H1 (cell line): ENCODE data around the gene AK8. TPM values are rescaled to one million over a fixed set of nuclear protein-coding genes. Genes with fewer than 3 reads are reported as not detected.

Experiments
- CTCF ChIA-PET: fragments of 300-600 bp; sonication (Branson Sonifier 250); formaldehyde crosslinking; loops from one replicate; lab custom pipeline; 2021; ENCODE audit not compliant: partially characterized antibody; lab: Charles Lee
- POLR2A ChIA-PET: fragments of 300-600 bp; sonication (Branson Sonifier 250); formaldehyde crosslinking; loops from one replicate; lab custom pipeline; 2021; ENCODE audit warnings: inconsistent platforms; ENCODE audit not compliant: partially characterized antibody; lab: Charles Lee
- DNase-seq, 2 experiments: peaks; one replicate each; pipeline versions ENCODE4 v3.0.0 to v3.0.0-alpha.2; 2010 to 2022; ENCODE audit warnings: low spot score in 2 of 2, low read depth in 1 of 2, mixed read lengths in 1 of 2
- FAIRE-seq: peaks from 2 replicates; lab custom pipeline; 2011; peaks lifted over from hg19 to GRCh38; lab: Jason Lieb, UNC
- H2AFZ ChIP-seq: 2 replicates; pipeline ENCODE4 v1.8.1; 2012; ENCODE audit warnings: low read length, inconsistent platforms
- H2AK5ac ChIP-seq: 2 replicates; pipeline ENCODE4 v1.6.1; 2013; ENCODE audit warnings: low read depth, low read length
- H2BK120ac ChIP-seq: replicated peaks from 2 replicates; pipeline ENCODE3; 2013; ENCODE audit warnings: low read depth, low read length, inconsistent platforms
- H2BK12ac ChIP-seq: 2 replicates; pipeline ENCODE4 v1.6.1; 2013; ENCODE audit warnings: low read depth, low read length
- H2BK15ac ChIP-seq: 2 replicates; pipeline ENCODE4 v1.6.1; 2013; ENCODE audit warnings: low read length
- H2BK20ac ChIP-seq: 2 replicates; pipeline ENCODE4 v1.6.1; 2013; ENCODE audit warnings: low read length
- H2BK5ac ChIP-seq: 2 replicates; pipeline ENCODE4 v1.6.1; 2013; ENCODE audit warnings: low read depth, low read length
- H3K14ac ChIP-seq: 2 replicates; pipeline ENCODE4 v1.6.1; 2013; ENCODE audit warnings: inconsistent platforms; ENCODE audit not compliant: insufficient read length
- H3K18ac ChIP-seq: 2 replicates; pipeline ENCODE4 v1.6.1; 2013; ENCODE audit warnings: low read length; ENCODE audit errors: extremely low read depth
- H3K23ac ChIP-seq: 2 replicates; pipeline ENCODE4 v1.6.1; 2013; ENCODE audit warnings: inconsistent platforms; ENCODE audit not compliant: insufficient read length
- H3K23me2 ChIP-seq: 2 replicates; pipeline ENCODE4 v1.6.1; 2013; ENCODE audit warnings: low read depth, low read length
- H3K27ac ChIP-seq: 2 replicates; pipeline ENCODE4 v1.6.1; 2011; ENCODE audit warnings: low read depth, low read length, inconsistent platforms
- H3K27me3 ChIP-seq, 4 experiments: replicated peaks in 1 of 4; 1 replicate in 1 of 4; 2 replicates in 3 of 4; pipeline versions ENCODE4 v1.6.1 to v1.8.1; 2011 to 2013; ENCODE audit warnings: low read length in 3 of 4, mild to moderate bottlenecking in 3 of 4, inconsistent platforms in 2 of 4, mixed read lengths in 2 of 4, moderate library complexity in 1 of 4; ENCODE audit not compliant: control insufficient read depth in 3 of 4, insufficient read depth in 3 of 4; ENCODE audit errors: extremely low read depth in 1 of 4
- H3K36me3 ChIP-seq, 4 experiments: 2 replicates each; pipeline versions ENCODE4 v1.6.1 to v1.8.1; 2011 to 2013; ENCODE audit warnings: mild to moderate bottlenecking in 4 of 4, low read length in 3 of 4, moderate library complexity in 2 of 4, control low read depth in 1 of 4, inconsistent platforms in 1 of 4; ENCODE audit not compliant: insufficient read depth in 4 of 4, control insufficient read depth in 2 of 4
- H3K4ac ChIP-seq: replicated peaks from 2 replicates; pipeline ENCODE3; 2013; ENCODE audit warnings: low read length, low read depth, mixed read lengths, inconsistent platforms; ENCODE audit not compliant: insufficient read length
- H3K4me1 ChIP-seq, 4 experiments: replicated peaks in 1 of 4; 1 replicate in 1 of 4; 2 replicates in 3 of 4; pipeline versions ENCODE4 v1.6.1 to v1.8.1; 2011 to 2013; ENCODE audit warnings: low read length in 3 of 4, inconsistent platforms in 2 of 4, mixed read lengths in 1 of 4; ENCODE audit not compliant: insufficient read depth in 4 of 4, control insufficient read depth in 3 of 4
- H3K4me2 ChIP-seq, 2 experiments: 2 replicates each; pipeline versions ENCODE4 v1.6.1 to v1.8.1; 2011 to 2013; ENCODE audit warnings: low read depth in 2 of 2, low read length in 2 of 2, control low read depth in 1 of 2, inconsistent platforms in 1 of 2, mild to moderate bottlenecking in 1 of 2; ENCODE audit not compliant: insufficient read depth in 1 of 2
- H3K4me3 ChIP-seq, 4 experiments: fragments of 200-600, 300-600 bp in 1 of 4; sonication (generic), shearing (Covaris generic), sonication (Bioruptor Twin) in 1 of 4; 2 replicates each; pipeline versions ENCODE4 v1.5.1 to v1.8.1; 2011 to 2016; ENCODE audit warnings: low read length in 4 of 4, low read depth in 3 of 4, control low read depth in 2 of 4, inconsistent platforms in 2 of 4, mild to moderate bottlenecking in 2 of 4, mixed read lengths in 1 of 4, moderate library complexity in 1 of 4; ENCODE audit not compliant: insufficient read depth in 2 of 4; ENCODE audit errors: extremely low read depth in 1 of 4
- H3K56ac ChIP-seq: replicated peaks from 2 replicates; pipeline ENCODE3; 2013; ENCODE audit warnings: low read depth, mild to moderate bottlenecking, mixed read lengths, low read length, inconsistent platforms; ENCODE audit not compliant: insufficient read length
- H3K79me1 ChIP-seq: 2 replicates; pipeline ENCODE4 v1.6.1; 2013; ENCODE audit warnings: low read depth, low read length, control low read depth
- H3K79me2 ChIP-seq, 2 experiments: 2 replicates each; pipeline versions ENCODE4 v1.6.1 to v1.8.1; 2012 to 2013; ENCODE audit warnings: low read length in 2 of 2, mild to moderate bottlenecking in 2 of 2, inconsistent platforms in 1 of 2; ENCODE audit not compliant: insufficient read depth in 2 of 2, control insufficient read depth in 1 of 2
- H3K9ac ChIP-seq, 4 experiments: replicated peaks in 1 of 4; 1 replicate in 1 of 4; 2 replicates in 3 of 4; pipeline versions ENCODE4 v1.6.1 to v1.8.1; 2011 to 2013; ENCODE audit warnings: low read depth in 3 of 4, low read length in 3 of 4, control low read depth in 2 of 4, mild to moderate bottlenecking in 2 of 4, moderate library complexity in 2 of 4, inconsistent platforms in 1 of 4; ENCODE audit errors: extremely low read depth in 1 of 4
- H3K9me3 ChIP-seq, 2 experiments: 2 replicates each; pipeline versions ENCODE4 v1.6.1 to v1.8.1; 2012 to 2013; ENCODE audit warnings: mild to moderate bottlenecking in 2 of 2, moderate library complexity in 2 of 2, control low read depth in 1 of 2, inconsistent platforms in 1 of 2, low read depth in 1 of 2, low read length in 1 of 2, mixed read lengths in 1 of 2; ENCODE audit not compliant: insufficient read depth in 2 of 2
- H4K20me1 ChIP-seq, 2 experiments: replicated peaks in 1 of 2; 2 replicates each; pipeline versions ENCODE3 to v1.8.1; 2011 to 2013; ENCODE audit warnings: inconsistent platforms in 2 of 2, low read length in 2 of 2, mild to moderate bottlenecking in 1 of 2; ENCODE audit not compliant: insufficient read depth in 2 of 2, control insufficient read depth in 1 of 2
- H4K5ac ChIP-seq: 2 replicates; pipeline ENCODE4 v1.6.1; 2013; ENCODE audit warnings: low read length, low read depth, mixed read lengths, inconsistent platforms; ENCODE audit not compliant: insufficient read length
- H4K8ac ChIP-seq: 2 replicates; pipeline ENCODE4 v1.8.0; 2013; ENCODE audit warnings: mild to moderate bottlenecking, moderate library complexity, low read length, inconsistent platforms; ENCODE audit not compliant: insufficient read depth; ENCODE audit errors: extremely low read depth
- H4K91ac ChIP-seq: replicated peaks from 2 replicates; pipeline ENCODE3; 2013; ENCODE audit warnings: low read length, mixed read lengths, inconsistent platforms; ENCODE audit not compliant: insufficient read length
- WGBS, 2 experiments: shearing (Covaris generic) in 1 of 2; methylation state at CpG; one replicate each; pipeline versions ENCODE4 v1.1.6 to v1.1.7; 2013 to 2015; ENCODE audit warnings: low lambda C conversion rate in 2 of 2, mixed read lengths in 2 of 2, inconsistent platforms in 1 of 2, low coverage in 1 of 2, missing lambda C conversion rate in 1 of 2; ENCODE audit not compliant: insufficient replicate concordance in 2 of 2, insufficient coverage in 1 of 2, insufficient read length in 1 of 2; ENCODE audit errors: extremely low coverage in 1 of 2, missing lambda C conversion rate in 1 of 2; 5-methylcytosine and 5-hydroxymethylcytosine counted together
- polyA plus RNA-seq, 7 experiments: library from polyadenylated mRNA; depleted of rRNA in 3 of 7; stranded (reverse) in 5 of 7; unstranded in 2 of 7; fragments of >200 nt in 5 of 7; fragments of 200-250 nt in 2 of 7; gene quantifications; 1 replicate in 5 of 7; 2 replicates in 1 of 7; 4 replicates in 1 of 7; pipeline versions ENCODE4 v1.2.1 to v1.2.3, GENCODE V29; 2011 to 2013; ENCODE audit warnings: missing spikeins in 2 of 7, mixed read lengths in 2 of 7
- total RNA-seq: library from RNA; stranded (reverse); fragmentation: NEBNext Ultra II Directional; extraction: Animal tissue kit (Norgen Biotek cat#: 25700); gene quantifications from 2 replicates; pipeline ENCODE4 v1.2.1, GENCODE V29; 2021
- TF ChIP-seq, protein P1 (sequence below): IDR thresholded peaks from 2 replicates; pipeline ENCODE4 v1.6.1; 2012; ENCODE audit warnings: low read length, inconsistent platforms

Gene AK8
- total and polyA plus RNA-seq, 2 of the 8 experiments (the other 6 are each of a cell fraction or from before 2014, with no cell fraction given): 0.35 to 0.48 TPM

DNA sequence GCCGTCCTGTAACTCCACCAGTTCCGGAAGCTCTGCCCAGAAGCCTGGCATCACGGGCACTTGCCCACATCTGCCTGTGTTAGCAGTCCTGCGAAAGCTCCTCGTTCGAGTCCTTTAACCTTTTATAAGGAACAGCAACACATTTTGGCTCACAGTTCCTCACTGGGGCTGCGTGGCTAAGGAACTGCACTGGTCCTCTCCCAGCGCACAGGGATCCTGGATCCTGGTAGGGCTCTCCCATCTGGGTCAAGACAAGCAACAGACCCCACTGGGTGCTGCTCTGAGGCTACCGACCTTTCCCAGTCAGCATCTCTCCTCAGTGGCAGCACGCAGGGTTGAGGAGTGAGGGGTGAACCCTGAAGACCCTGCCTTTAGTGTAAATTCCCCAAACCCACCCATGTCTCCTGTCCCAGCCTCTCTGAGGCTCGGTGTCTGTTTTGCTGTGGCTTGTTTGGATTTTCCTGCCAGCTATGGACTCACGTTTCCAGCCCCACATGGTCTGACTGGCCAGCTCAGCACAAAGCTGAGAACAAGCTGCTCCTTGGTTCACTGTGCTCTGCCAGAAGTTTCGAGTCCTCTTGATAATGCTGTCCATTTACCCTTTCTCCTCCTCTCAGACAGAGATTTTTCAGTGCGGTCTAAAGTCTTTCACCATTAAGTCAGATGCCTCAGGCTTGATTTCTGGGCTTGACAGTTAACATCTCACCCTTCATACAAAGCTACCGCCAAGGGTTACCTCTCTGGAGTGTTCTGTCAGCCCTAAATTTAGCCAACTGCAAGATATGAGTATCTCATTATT is 80.0 kb downstream of the AK8 start:
- H3K14ac ChIP-seq: no peak overlapping the region
- H2BK5ac ChIP-seq: no peak overlapping the region
- no peaks in the 10 kb centered on the region; a peak in 1 of 7 replicates for H3K4me1 ChIP-seq
- ChIA-PET CTCF (interaction anchor here (0.5 to 3.2 kb wide), 12 partner anchors 10 to 178 kb away, joined by 3 to 29 read pairs (median 6); no protein-coding TSS in a partner anchor), POLR2A (interaction anchor here (1.3 kb wide), 2 partner anchors 104 to 129 kb away, joined by 3 read pairs; no protein-coding TSS in a partner anchor)
- no peak overlapping the region for H2BK20ac ChIP-seq
- H3K18ac ChIP-seq: no peak overlapping the region
- no peak overlapping the region for H4K5ac ChIP-seq
- WGBS, 2 experiments: 86% methylated on average over 15 of the region's 15 CpGs; no CpG with 5 or more reads in 1 of the 2 experiments
- H4K20me1 ChIP-seq: peaks cover 0 to 4% of the 10 kb centered on the region in 2 experiments
- H3K4me2 ChIP-seq: no peak overlapping the region
- DNase-seq (no peak), FAIRE-seq (no peak)
- H3K23ac ChIP-seq: no peak overlapping the region
- H3K27me3 ChIP-seq: peaks cover 0 to 57% (median 46%) of the 10 kb centered on the region in 4 experiments; a peak in 6 of 7 replicates
- H3K79me2 ChIP-seq: no peaks in the 10 kb centered on the region
- no peak overlapping the region for H2BK120ac ChIP-seq
- H2AK5ac ChIP-seq: no peak overlapping the region
- H3K23me2 ChIP-seq: peaks cover 3% of the 10 kb centered on the region; the same call in 1 of the 2 replicates
- H3K9me3 ChIP-seq: no peaks in the 10 kb centered on the region
- H2BK15ac ChIP-seq: no peak overlapping the region
- H3K56ac ChIP-seq: no peak overlapping the region
- no peak overlapping the region for H2AFZ ChIP-seq
- H3K9ac ChIP-seq: no peak overlapping the region
- no peak overlapping the region for H3K4ac ChIP-seq
- no peaks in the 10 kb centered on the region for H3K36me3 ChIP-seq
- H3K79me1 ChIP-seq: no peaks in the 10 kb centered on the region
- no peak overlapping the region for H3K27ac ChIP-seq
- H4K91ac ChIP-seq: no peak overlapping the region
- TF ChIP-seq, protein P1, sequence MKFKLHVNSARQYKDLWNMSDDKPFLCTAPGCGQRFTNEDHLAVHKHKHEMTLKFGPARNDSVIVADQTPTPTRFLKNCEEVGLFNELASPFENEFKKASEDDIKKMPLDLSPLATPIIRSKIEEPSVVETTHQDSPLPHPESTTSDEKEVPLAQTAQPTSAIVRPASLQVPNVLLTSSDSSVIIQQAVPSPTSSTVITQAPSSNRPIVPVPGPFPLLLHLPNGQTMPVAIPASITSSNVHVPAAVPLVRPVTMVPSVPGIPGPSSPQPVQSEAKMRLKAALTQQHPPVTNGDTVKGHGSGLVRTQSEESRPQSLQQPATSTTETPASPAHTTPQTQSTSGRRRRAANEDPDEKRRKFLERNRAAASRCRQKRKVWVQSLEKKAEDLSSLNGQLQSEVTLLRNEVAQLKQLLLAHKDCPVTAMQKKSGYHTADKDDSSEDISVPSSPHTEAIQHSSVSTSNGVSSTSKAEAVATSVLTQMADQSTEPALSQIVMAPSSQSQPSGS: no peak
- no peak overlapping the region for H2BK12ac ChIP-seq
- H3K4me3 ChIP-seq: no peak overlapping the region
- no peak overlapping the region for H4K8ac ChIP-seq
